HG03139 (cell line): ENCODE data around the gene SDK1.
"Not testable (repeated sequence)": the region's sequence is repeated elsewhere in the genome, so short reads cannot be mapped to it uniquely, and the experiment has no call there.

Experiments
- ATAC-seq: cut with Tn5 transposase; IDR thresholded peaks from one replicate; pipeline ENCODE4 v1.9.1; 2021; ENCODE audit not compliant: unreplicated experiment

Gene SDK1

GRCh38 chr7:4204513-4205165 lies 903.6 kb downstream of the SDK1 start:
- no peak for ATAC-seq

- no peak for ATAC-seq
These were observed 904.8 kb downstream of the SDK1 start for GRCh38 chr7:4205828-4206227.

GRCh38 chr7:4207011-4207410 lies 906.0 kb downstream of the SDK1 start:
- ATAC-seq, result no peak

- no peak for ATAC-seq
These were observed 907.0 kb downstream of the SDK1 start for GRCh38 chr7:4208086-4208485.

GRCh38 chr7:4208586-4208985 lies 907.5 kb downstream of the SDK1 start:
- no peak for ATAC-seq

- no peak for ATAC-seq
These were observed 908.1 kb downstream of the SDK1 start for GRCh38 chr7:4209126-4209525.

GRCh38 chr7:4209966-4210365 lies 908.9 kb downstream of the SDK1 start:
- ATAC-seq, result no peak

- ATAC-seq, result no peak
These were observed 909.8 kb downstream of the SDK1 start for GRCh38 chr7:4210821-4211220.

GRCh38 chr7:4211261-4211660 lies 910.2 kb downstream of the SDK1 start:
- no peak for ATAC-seq

- ATAC-seq, result no peak
These were observed 911.3 kb downstream of the SDK1 start for GRCh38 chr7:4212376-4212775.

- no peak for ATAC-seq
These were observed 913.5 kb downstream of the SDK1 start for GRCh38 chr7:4214291-4215155.

GRCh38 chr7:4215176-4215720 lies 914.2 kb downstream of the SDK1 start:
- ATAC-seq, result no peak

GRCh38 chr7:4216016-4216415 lies 915.0 kb downstream of the SDK1 start:
- no peak for ATAC-seq

GRCh38 chr7:4217126-4217660 lies 916.1 kb downstream of the SDK1 start:
- ATAC-seq, result not testable (repeated sequence)

GRCh38 chr7:4218481-4218880 lies 917.4 kb downstream of the SDK1 start:
- no peak for ATAC-seq

GRCh38 chr7:4220011-4220410 lies 919.0 kb downstream of the SDK1 start:
- no peak for ATAC-seq

GRCh38 chr7:4221043-4221442 lies 920.0 kb downstream of the SDK1 start:
- no peak for ATAC-seq

- ATAC-seq, result no peak
These were observed 921.6 kb downstream of the SDK1 start for GRCh38 chr7:4222676-4223075.

GRCh38 chr7:4225361-4225771 lies 924.3 kb downstream of the SDK1 start:
- ATAC-seq, result no peak

- no peak for ATAC-seq
These were observed 925.0 kb downstream of the SDK1 start for GRCh38 chr7:4225881-4226523.

GRCh38 chr7:4226524-4226882 lies 925.5 kb downstream of the SDK1 start:
- no peak for ATAC-seq
